Small intestine (tissue), 7 donors: ENCODE results near the gene FAM174B. TPM values are rescaled to one million over a fixed set of nuclear protein-coding genes. Genes with fewer than 3 reads are reported as not detected.

ENCODE experiments used
- DNase-seq, 2 donors: peaks; one replicate each; pipeline versions ENCODE4 v3.0.0 to v3.0.0-alpha.2; 2013
- FAIRE-seq: peaks from 2 replicates; lab custom pipeline; 2012; peaks lifted over from hg19 to GRCh38; lab: Jason Lieb, UNC
- H3K27ac ChIP-seq, 3 donors: one replicate each; pipeline ENCODE4 v1.5.1; 2013; ENCODE audit warnings: low read length in 2 of 3, mild to moderate bottlenecking in 2 of 3, control low read depth in 1 of 3, inconsistent platforms in 1 of 3, low read depth in 1 of 3, moderate library complexity in 1 of 3
- H3K27me3 ChIP-seq, 3 donors: one replicate each; pipeline ENCODE4 v1.6.1; 2013; ENCODE audit warnings: low read length in 3 of 3, inconsistent platforms in 1 of 3; ENCODE audit not compliant: control insufficient read depth in 3 of 3, insufficient read depth in 3 of 3
- H3K36me3 ChIP-seq, 3 donors: one replicate each; pipeline ENCODE4 v1.6.1; 2013; ENCODE audit warnings: low read length in 3 of 3, inconsistent platforms in 1 of 3, low read depth in 1 of 3, mild to moderate bottlenecking in 1 of 3, moderate library complexity in 1 of 3; ENCODE audit not compliant: control insufficient read depth in 3 of 3, insufficient read depth in 2 of 3
- H3K4me1 ChIP-seq, 3 donors: one replicate each; pipeline ENCODE4 v1.6.1; 2013; ENCODE audit warnings: low read length in 2 of 3, inconsistent platforms in 1 of 3, low read depth in 1 of 3, mild to moderate bottlenecking in 1 of 3, moderate library complexity in 1 of 3; ENCODE audit not compliant: control insufficient read depth in 3 of 3, insufficient read depth in 2 of 3
- H3K4me3 ChIP-seq, 3 donors: one replicate each; pipeline ENCODE4 v1.5.1; 2013; ENCODE audit warnings: low read length in 3 of 3, control low read depth in 1 of 3, inconsistent platforms in 1 of 3, low read depth in 1 of 3, mild to moderate bottlenecking in 1 of 3, moderate library complexity in 1 of 3
- H3K9me3 ChIP-seq, 2 donors: one replicate each; pipeline ENCODE4 v1.6.1; 2013; ENCODE audit warnings: low read depth in 1 of 2, low read length in 1 of 2; ENCODE audit not compliant: control insufficient read depth in 2 of 2, insufficient read depth in 1 of 2
- WGBS, 3 donors: extraction: QIAGEN DNeasy Blood & Tissue Kit; methylation state at CpG; one replicate each; pipeline ENCODE4 v1.1.7; 2013; 5-methylcytosine and 5-hydroxymethylcytosine counted together
- polyA plus RNA-seq, 4 donors: library from polyadenylated mRNA; stranded (reverse) in 3 of 4; unstranded in 1 of 4; fragments of 200-250 nt in 3 of 4; fragments of 120-200 nt in 1 of 4; gene quantifications; one replicate each; pipeline versions ENCODE4 v1.2.1 to v1.2.3, GENCODE V29; 2013
- donor health status: healthy with polysubstance abuse.
- donor health status: control.
- donor health status: control.
- donor health status: Bipolar disorder and iron deficiency.
- donor health status: healthy.

The FAM174B gene
- polyA plus RNA-seq, 4 donors, result 1.8 to 14.6 (median 5.6) TPM

GRCh38 chr15:92579931-92580470 is 75.6 kb downstream of the FAM174B start:
- Histone ChIP-seq H3K4me3 (no peak overlapping the region), H3K9me3 (no peaks in the 10 kb centered on the region), H3K27ac (no peak overlapping the region), H3K36me3 (no peaks in the 10 kb centered on the region), H3K27me3 (no peaks in the 10 kb centered on the region), H3K4me1 (no peaks in the 10 kb centered on the region)
- FAIRE-seq (no peak), DNase-seq (no peak)
- 85 to 91% (median 90%) methylated on average over 15 of the region's 15 CpGs for WGBS, 3 donors

DNA sequence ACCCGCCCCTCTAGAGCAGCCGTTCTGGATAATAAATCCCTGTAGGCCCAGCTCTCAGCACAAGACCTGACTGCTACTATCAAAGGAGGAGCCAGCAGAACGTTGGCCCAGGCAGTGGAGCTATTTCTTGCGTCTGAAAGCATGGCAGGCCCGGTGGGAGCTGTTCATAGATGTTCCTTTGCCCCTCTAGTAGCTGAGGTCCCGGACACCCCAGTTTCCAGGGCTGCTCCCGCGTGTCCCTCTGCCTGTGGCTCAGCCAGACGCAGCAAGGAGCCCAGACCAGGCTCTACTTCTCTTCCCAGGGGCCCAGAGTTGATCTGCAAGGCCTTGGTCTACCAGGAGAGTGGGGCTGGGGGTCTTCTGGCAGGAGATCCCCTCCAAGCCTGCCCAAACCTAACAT is 76.1 kb downstream of the FAM174B start:
- H3K36me3 ChIP-seq, result no peaks in the 10 kb centered on the region
- no peak for DNase-seq
- H3K4me3 ChIP-seq, result no peak overlapping the region
- H3K9me3 ChIP-seq, result no peaks in the 10 kb centered on the region
- no peaks in the 10 kb centered on the region for H3K4me1 ChIP-seq
- no peak overlapping the region for H3K27ac ChIP-seq
- no peak for FAIRE-seq
- no peaks in the 10 kb centered on the region for H3K27me3 ChIP-seq
- WGBS, 3 donors, result 79 to 82% (median 80%) methylated on average over 9 of the region's 9 CpGs

DNA sequence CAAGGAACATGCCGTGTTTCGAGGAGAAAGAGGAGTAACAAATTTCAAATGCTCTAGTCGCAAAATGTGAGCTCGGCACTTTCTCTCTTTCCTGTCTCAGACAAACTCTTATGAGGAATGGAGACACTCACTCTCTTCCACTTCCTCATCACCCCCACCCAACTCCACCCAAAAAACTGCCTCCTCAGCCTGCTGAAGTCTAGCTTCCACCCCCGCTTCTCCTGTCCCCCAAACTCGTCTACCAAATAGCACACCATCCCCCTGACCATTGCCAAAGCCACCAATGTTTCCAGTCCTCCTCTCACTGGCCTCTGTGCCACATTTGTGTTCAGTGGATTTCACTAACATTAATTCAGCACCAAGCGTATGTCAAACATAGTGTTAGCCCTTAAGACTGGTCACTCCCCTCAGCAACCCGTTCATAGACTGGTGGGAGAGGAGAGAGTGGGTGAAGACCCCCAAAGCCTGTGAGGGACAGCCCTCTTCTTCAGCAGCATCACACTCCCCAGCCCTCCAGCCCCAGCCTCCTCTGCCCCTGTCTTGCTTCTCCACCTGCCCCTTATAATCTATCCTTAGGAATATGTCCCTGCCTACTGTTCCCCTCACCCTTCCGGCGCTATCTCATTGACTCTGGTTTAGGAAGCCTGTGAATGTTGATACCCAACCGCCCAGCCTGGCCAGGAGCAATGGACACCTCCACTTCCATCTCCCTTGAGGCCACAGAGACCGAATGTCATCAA is 77.3 kb downstream of the FAM174B start:
- FAIRE-seq (no peak), DNase-seq (no peak)
- H3K27me3 ChIP-seq, result no peaks in the 10 kb centered on the region
- no peaks in the 10 kb centered on the region for H3K9me3 ChIP-seq
- no peaks in the 10 kb centered on the region for H3K4me1 ChIP-seq
- no peaks in the 10 kb centered on the region for H3K36me3 ChIP-seq
- H3K4me3 ChIP-seq, result no peak overlapping the region
- 81 to 89% (median 85%) methylated on average over 12 of the region's 12 CpGs for WGBS, 3 donors
- H3K27ac ChIP-seq, result no peak overlapping the region

GRCh38 chr15:92576597-92577200 is 78.9 kb downstream of the FAM174B start:
- H3K4me1 ChIP-seq, result no peaks in the 10 kb centered on the region
- no peak for FAIRE-seq
- WGBS, 3 donors, result 86 to 93% (median 90%) methylated on average over 9 of the region's 9 CpGs

GRCh38 chr15:92574566-92574965 is 81.0 kb downstream of the FAM174B start:
- FAIRE-seq (no peak), DNase-seq (no peak)
- Histone ChIP-seq H3K4me1 (no peaks in the 10 kb centered on the region), H3K36me3 (no peaks in the 10 kb centered on the region), H3K27me3 (no peaks in the 10 kb centered on the region), H3K4me3 (no peak overlapping the region), H3K9me3 (no peaks in the 10 kb centered on the region), H3K27ac (no peak overlapping the region)
- 35 to 64% (median 53%) methylated on average over 1 of the region's 1 CpG for WGBS, 3 donors

More at GRCh38 chr15:92576597-92577200, 78.9 kb downstream of the FAM174B start:
- Histone ChIP-seq H3K27me3 (no peaks in the 10 kb centered on the region), H3K4me3 (no peak overlapping the region), H3K27ac (no peak overlapping the region), H3K36me3 (no peaks in the 10 kb centered on the region), H3K9me3 (no peaks in the 10 kb centered on the region)
- no peak for DNase-seq

DNA sequence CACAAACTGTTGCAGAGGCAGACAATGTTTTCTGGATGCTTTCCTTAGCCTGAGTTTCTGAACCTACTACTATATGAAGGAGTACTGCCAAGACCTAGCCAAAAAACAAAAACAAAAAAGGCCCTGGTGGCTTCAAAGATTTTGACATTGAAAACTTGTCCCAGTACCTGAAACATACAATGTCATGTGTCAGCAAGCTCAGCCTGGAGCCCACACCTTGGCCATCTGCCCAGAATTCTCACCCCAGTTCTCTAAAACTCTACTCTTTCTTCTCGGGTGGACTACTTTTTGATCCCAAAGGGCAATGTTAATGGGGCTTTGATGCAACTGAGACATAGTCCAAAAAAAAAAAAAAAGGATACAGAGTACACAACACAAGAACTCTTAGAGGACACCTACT is 81.4 kb downstream of the FAM174B start:
- FAIRE-seq (no peak), DNase-seq (no peak)
- no peaks in the 10 kb centered on the region for H3K4me1 ChIP-seq
- WGBS, 3 donors, result 3 to 39% (median 28%) methylated on average over 1 of the region's 1 CpG
- H3K27me3 ChIP-seq, result no peaks in the 10 kb centered on the region
- H3K27ac ChIP-seq, result no peak overlapping the region
- H3K9me3 ChIP-seq, result no peaks in the 10 kb centered on the region
- no peaks in the 10 kb centered on the region for H3K36me3 ChIP-seq
- H3K4me3 ChIP-seq, result no peak overlapping the region

DNA sequence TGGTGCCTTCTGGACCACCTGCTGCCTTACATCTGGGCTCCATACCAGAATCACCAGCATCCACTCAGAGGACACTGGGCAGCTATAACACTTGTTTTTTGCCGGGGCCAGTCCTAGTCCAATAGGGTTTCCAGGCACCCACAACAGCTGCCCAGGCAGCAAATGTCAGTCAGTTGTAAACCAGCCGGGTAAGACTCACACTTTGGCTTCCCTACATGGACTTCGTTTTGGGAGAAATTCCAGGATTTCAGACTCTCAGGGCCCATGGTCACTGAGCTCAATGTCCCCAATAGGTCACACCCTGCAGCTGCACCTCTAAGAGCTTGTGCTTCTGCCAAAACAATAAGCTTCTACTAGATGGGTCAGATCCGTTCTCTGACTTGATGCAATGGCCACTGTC is 83.8 kb downstream of the FAM174B start:
- Histone ChIP-seq H3K27ac (no peak overlapping the region), H3K4me3 (no peak overlapping the region), H3K27me3 (no peaks in the 10 kb centered on the region), H3K36me3 (no peaks in the 10 kb centered on the region), H3K9me3 (no peaks in the 10 kb centered on the region), H3K4me1 (no peaks in the 10 kb centered on the region)
- 55 to 85% (median 84%) methylated on average over 4 of the region's 4 CpGs for WGBS, 3 donors
- DNase-seq (no peak), FAIRE-seq (no peak)

DNA sequence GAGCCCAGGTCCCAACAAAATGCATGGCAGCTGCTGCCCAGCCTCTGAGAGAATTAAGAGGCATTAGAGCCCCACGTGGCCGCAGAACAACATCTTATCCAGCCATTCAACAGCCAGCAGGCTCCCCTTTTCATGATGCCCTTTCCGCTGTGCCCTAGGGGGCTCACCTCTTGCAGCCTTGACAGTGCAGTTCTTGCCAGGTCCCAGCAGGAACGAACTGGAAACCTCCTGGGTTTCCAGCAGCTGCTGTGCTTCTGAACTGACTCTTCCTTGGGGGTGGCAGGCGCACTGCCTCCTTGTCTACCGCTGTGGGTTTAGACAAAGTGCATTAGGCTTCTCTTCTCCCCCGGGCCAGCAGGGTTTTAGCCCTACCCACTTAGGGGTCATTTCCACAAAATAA is 85.2 kb downstream of the FAM174B start:
- WGBS, 3 donors, result 55 to 67% (median 61%) methylated on average over 7 of the region's 7 CpGs
- Histone ChIP-seq H3K27me3 (no peaks in the 10 kb centered on the region), H3K4me3 (no peak overlapping the region), H3K4me1 (no peaks in the 10 kb centered on the region), H3K9me3 (no peaks in the 10 kb centered on the region), H3K36me3 (no peaks in the 10 kb centered on the region), H3K27ac (no peak overlapping the region)
- no peak for DNase-seq
- FAIRE-seq, result no peak
